ENCODE results near the gene MCRIP2.

GRCh38 chr16:689175-689897 lies 47.7 kb downstream of the MCRIP2 start:
- no peak for TF ChIP-seq CTCF (conservative IDR thresholded peaks at IDR 0.05; ENCODE audit: low read depth, low read length)
- TF ChIP-seq EZH2 (IDR thresholded peaks at IDR 0.05; ENCODE audit: borderline replicate concordance, low read depth, low read length, poor library complexity, severe bottlenecking) = no peak

Data from A673 (cell line).